HepG2 (cell line): ENCODE results near the gene AADACL4. TPM values are rescaled to one million over a fixed set of nuclear protein-coding genes. Genes with fewer than 3 reads are reported as not detected.

Experiments used
- ATAC-seq: fragments of 200-7000 bp; cut with Tn5 transposase; 3 replicates; pipeline ENCODE4 v1.9.1; 2020; ENCODE audit warnings: mild to moderate bottlenecking, moderate library complexity
- BruUV-seq: library from RNA; stranded (reverse); fragments of 400-500 nt; replicated peaks from 2 replicates; lab custom pipeline; 2021; lab: Mats Ljungman, UMichigan
- CTCF ChIA-PET: fragments of 300-600 bp; formaldehyde crosslinking; extraction: SDS; loops from one replicate; lab custom pipeline; 2021; ENCODE audit warnings: low total read pairs, inconsistent platforms, low intra/inter-chr PET ratio; lab: Yijun Ruan, JAX
- POLR2A ChIA-PET: fragments of 350-600 bp; sonication (Branson Sonifier 250); formaldehyde crosslinking; loops from one replicate; lab custom pipeline; 2020; ENCODE audit warnings: antibody characterized with exemption, inconsistent platforms; lab: Yijun Ruan, JAX
- DNase-seq: peaks from one replicate; pipeline ENCODE4 v3.0.0-alpha.2; 2015; ENCODE audit warnings: low spot score
- FAIRE-seq: peaks from 3 replicates; lab custom pipeline; 2011; peaks lifted over from hg19 to GRCh38; lab: Jason Lieb, UNC
- H2AFZ ChIP-seq: one replicate; pipeline ENCODE4 v1.6.1; 2011; ENCODE audit warnings: low read length, inconsistent platforms
- H3K27ac ChIP-seq: fragments of 300-600 bp; 3 replicates; pipeline ENCODE4 v1.8.0; 2011; ENCODE audit warnings: mixed run types, mild to moderate bottlenecking, mixed read lengths, low read length, inconsistent platforms; ENCODE audit not compliant: insufficient read depth; ENCODE audit errors: extremely low read length
- H3K27me3 ChIP-seq, 2 experiments: fragments of 200-600 bp in 1 of 2; 2 replicates in 1 of 2; 3 replicates in 1 of 2; pipeline versions ENCODE4 v1.6.0 to v1.8.0; 2011; ENCODE audit warnings: low read length in 2 of 2, mild to moderate bottlenecking in 2 of 2, moderate library complexity in 2 of 2, inconsistent platforms in 1 of 2; ENCODE audit not compliant: insufficient read depth in 2 of 2, control insufficient read depth in 1 of 2
- H3K36me3 ChIP-seq, 2 experiments: fragments of 200-600 bp in 1 of 2; replicated peaks in 1 of 2; 2 replicates in 1 of 2; 3 replicates in 1 of 2; pipeline versions ENCODE4 v1.5.1 to v1.8.0; 2011; ENCODE audit warnings: low read length in 2 of 2, inconsistent platforms in 1 of 2; ENCODE audit not compliant: insufficient read depth in 2 of 2, control insufficient read depth in 1 of 2
- H3K4me1 ChIP-seq: 2 replicates; pipeline ENCODE4 v1.5.1; 2012; ENCODE audit warnings: low read length, inconsistent platforms; ENCODE audit not compliant: insufficient read depth
- H3K4me2 ChIP-seq: 2 replicates; pipeline ENCODE4 v1.6.0; 2011; ENCODE audit warnings: low read depth, low read length, inconsistent platforms
- H3K4me3 ChIP-seq, 3 experiments: fragments of 200-600 bp in 1 of 3; sonication (generic), shearing (Covaris generic) in 1 of 3; replicated peaks in 1 of 3; 2 replicates each; pipeline ENCODE4 v1.5.1; 2011 to 2016; ENCODE audit warnings: low read length in 3 of 3, inconsistent platforms in 2 of 3, low read depth in 2 of 3, mild to moderate bottlenecking in 2 of 3, control low read depth in 1 of 3, mixed read lengths in 1 of 3; ENCODE audit not compliant: insufficient read depth in 1 of 3
- H3K79me2 ChIP-seq: one replicate; pipeline ENCODE4 v1.6.1; 2011; ENCODE audit warnings: low read length, inconsistent platforms; ENCODE audit not compliant: insufficient read depth
- H3K9ac ChIP-seq: 2 replicates; pipeline ENCODE4 v1.6.0; 2011; ENCODE audit warnings: mild to moderate bottlenecking, low read depth, low read length, inconsistent platforms; ENCODE audit not compliant: insufficient read depth
- H3K9me3 ChIP-seq: 2 replicates; pipeline ENCODE4 v1.5.1; 2012; ENCODE audit warnings: mild to moderate bottlenecking, low read length
- H4K20me1 ChIP-seq: 2 replicates; pipeline ENCODE4 v1.6.0; 2011; ENCODE audit warnings: inconsistent platforms, mild to moderate bottlenecking, low read length, moderate library complexity; ENCODE audit not compliant: insufficient read depth
- AKAP8 ChIP-seq: sonication (generic); formaldehyde crosslinking; IDR thresholded peaks from 2 replicates; pipeline ENCODE4 v1.5.1; 2020; ENCODE audit warnings: mild to moderate bottlenecking, missing genetic modification reagents
- ATF1 ChIP-seq: IDR thresholded peaks from 2 replicates; pipeline ENCODE4 v1.6.1; 2016; ENCODE audit warnings: mild to moderate bottlenecking, control low read depth
- FOSL1 ChIP-seq: sonication (generic); formaldehyde crosslinking; IDR thresholded peaks from 2 replicates; pipeline ENCODE4 v1.9.0; 2021; ENCODE audit warnings: missing genetic modification reagents, borderline replicate concordance
- NFKB2 ChIP-seq: sonication (generic); formaldehyde crosslinking; IDR thresholded peaks from 2 replicates; pipeline ENCODE4 v1.4.0; 2020; ENCODE audit warnings: missing genetic modification reagents, borderline replicate concordance
- SP140L ChIP-seq: sonication (generic); formaldehyde crosslinking; IDR thresholded peaks from 2 replicates; pipeline ENCODE4 v1.4.0; 2020; ENCODE audit warnings: missing genetic modification reagents, borderline replicate concordance
- ZNF333 ChIP-seq: sonication (generic); formaldehyde crosslinking; IDR thresholded peaks from 2 replicates; pipeline ENCODE4 v1.4.0; 2020; ENCODE audit warnings: mild to moderate bottlenecking, missing genetic modification reagents, borderline replicate concordance
- ZNF792 ChIP-seq: IDR thresholded peaks from 2 replicates; pipeline ENCODE4 v1.6.1; 2016
- ZSCAN22 ChIP-seq: sonication (generic); formaldehyde crosslinking; IDR thresholded peaks from 2 replicates; pipeline ENCODE4 v1.4.0; 2020; ENCODE audit warnings: mild to moderate bottlenecking, missing genetic modification reagents
- WGBS: methylation state at CpG from one replicate; pipeline ENCODE4 v1.1.6; 2017; ENCODE audit warnings: low lambda C conversion rate; 5-methylcytosine and 5-hydroxymethylcytosine counted together
- in situ Hi-C: cut with HindIII; loops from 2 replicates; pipeline ENCODE4 v1.10.0; 2017; ENCODE audit warnings: low pct_unique_long_range_greater_than_20kb; ENCODE audit not compliant: extremely low pct_ligation_motif_present
- intact Hi-C: fragments of 100-400 bp; cut with micrococcal nuclease; formaldehyde crosslinking; loops from one replicate; pipeline ENCODE4 v1.10.0; 2022; ENCODE audit not compliant: unreplicated experiment
- polyA plus RNA-seq, 8 experiments: library from polyadenylated mRNA; depleted of rRNA in 3 of 8; stranded (reverse) in 7 of 8; unstranded in 1 of 8; fragments of >200 nt; fragmentation: Illumina TruSeq in 4 of 8; extraction: Trizol in 4 of 8; gene quantifications; 2 replicates each; pipeline versions ENCODE4 v1.2.1 to v1.2.3, GENCODE V29; 2011 to 2016; ENCODE audit warnings: low read depth in 4 of 8, missing spikeins in 1 of 8, mixed read lengths in 1 of 8; ENCODE audit not compliant: insufficient read depth in 1 of 8
- total RNA-seq, 5 experiments: library from RNA; depleted of rRNA; stranded (reverse); fragments of >200 nt; fragmentation: Illumina TruSeq; extraction: Trizol; gene quantifications; 2 replicates each; pipeline ENCODE4 v1.2.3, GENCODE V29; 2016; ENCODE audit warnings: low read depth in 1 of 5
- TF ChIP-seq, protein P1 (sequence below), 2 experiments: sonication (generic) in 1 of 2; formaldehyde crosslinking in 1 of 2; IDR thresholded peaks; 2 replicates each; pipeline versions ENCODE4 v1.5.1 to v1.6.1; 2011 to 2020; ENCODE audit warnings: borderline replicate concordance in 1 of 2, low read depth in 1 of 2, low read length in 1 of 2, mild to moderate bottlenecking in 1 of 2, missing genetic modification reagents in 1 of 2, moderate library complexity in 1 of 2
- TF ChIP-seq, protein P2 (sequence below): sonication (generic); formaldehyde crosslinking; IDR thresholded peaks from 2 replicates; pipeline ENCODE4 v1.5.0; 2020; ENCODE audit warnings: missing genetic modification reagents, mild to moderate bottlenecking, borderline replicate concordance

AADACL4 gene
- total and polyA plus RNA-seq, 2 of the 13 experiments (the other 11 are each of a cell fraction or from before 2014, with no cell fraction given): not detected

DNA sequence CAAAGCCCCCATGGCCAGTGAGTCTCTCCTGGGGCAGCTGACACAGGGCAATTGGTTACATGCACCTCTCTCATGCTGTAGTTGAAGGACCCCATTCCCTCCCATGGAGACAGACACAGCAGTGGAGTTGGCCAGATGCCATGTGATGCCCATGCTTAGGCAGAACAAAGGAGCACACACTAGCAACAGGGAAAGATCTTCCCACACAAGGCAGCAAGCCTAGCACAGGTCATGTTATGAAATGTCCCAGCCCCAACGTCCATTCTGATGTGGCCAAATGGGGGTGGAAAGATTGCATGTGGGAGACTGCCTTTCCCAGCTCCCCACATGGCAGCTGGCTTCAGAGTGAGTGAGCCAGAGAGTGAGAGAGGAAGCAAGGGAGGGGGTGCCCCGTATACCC is 34.5 kb downstream of the AADACL4 start:
- TF ChIP-seq, protein P1, sequence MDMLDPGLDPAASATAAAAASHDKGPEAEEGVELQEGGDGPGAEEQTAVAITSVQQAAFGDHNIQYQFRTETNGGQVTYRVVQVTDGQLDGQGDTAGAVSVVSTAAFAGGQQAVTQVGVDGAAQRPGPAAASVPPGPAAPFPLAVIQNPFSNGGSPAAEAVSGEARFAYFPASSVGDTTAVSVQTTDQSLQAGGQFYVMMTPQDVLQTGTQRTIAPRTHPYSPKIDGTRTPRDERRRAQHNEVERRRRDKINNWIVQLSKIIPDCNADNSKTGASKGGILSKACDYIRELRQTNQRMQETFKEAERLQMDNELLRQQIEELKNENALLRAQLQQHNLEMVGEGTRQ (IDR thresholded peaks at IDR 0.05; ENCODE audit: low read depth, low read length): no peak
- TF ChIP-seq, protein P1 (CRISPR knock-in tag; IDR thresholded peaks at IDR 0.05; ENCODE audit: borderline replicate concordance): no peak
- TF ChIP-seq ZNF792 (CRISPR knock-in tag) (no peak), ATF1 (CRISPR knock-in tag) (no peak), ZNF333 (no peak), ZSCAN22 (CRISPR knock-in tag) (no peak)
- ChIA-PET POLR2A (no interaction called here), CTCF (no interaction called here)
- H3K4me1 ChIP-seq: no peaks in the 10 kb centered on the region
- peaks cover 2 to 15% of the 10 kb centered on the region in 2 experiments; a peak in 2 of 5 replicates for H3K27me3 ChIP-seq
- no peaks in the 10 kb centered on the region for H4K20me1 ChIP-seq
- no peaks in the 10 kb centered on the region for H3K9me3 ChIP-seq
- H3K27ac ChIP-seq: no peak overlapping the region
- H3K9ac ChIP-seq: no peak overlapping the region
- H2AFZ ChIP-seq: no peak overlapping the region
- WGBS: 0% methylated on average over 2 of the region's 2 CpGs
- ATAC-seq (no peak), FAIRE-seq (no peak), DNase-seq (no peak)
- in situ Hi-C loops: no loop called here
- no peak overlapping the region for H3K4me2 ChIP-seq
- intact Hi-C loops: no loop called here
- H3K36me3 ChIP-seq: no peaks in the 10 kb centered on the region
- H3K79me2 ChIP-seq: no peaks in the 10 kb centered on the region
- no peak overlapping the region for H3K4me3 ChIP-seq
- BruUV-seq: no TSS peak

DNA sequence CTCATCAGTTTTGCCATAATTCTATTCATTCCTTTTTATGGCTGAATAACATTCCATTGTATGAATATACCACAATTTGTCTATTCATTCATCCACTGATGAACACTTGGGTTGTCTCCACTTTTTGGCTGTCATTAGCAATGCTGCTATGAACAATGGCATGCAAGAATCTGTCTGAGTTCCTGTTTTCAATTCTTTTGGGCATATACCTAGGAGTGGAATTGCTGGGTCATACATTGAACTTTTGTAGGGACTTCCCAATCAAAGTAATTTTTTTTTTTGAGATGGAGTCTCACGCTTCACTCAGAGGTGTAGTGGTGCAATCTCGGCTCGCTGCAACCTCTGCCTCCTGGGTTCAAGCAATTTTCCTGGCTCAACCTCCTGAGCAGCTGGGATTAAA is 34.9 kb downstream of the AADACL4 start:
- H4K20me1 ChIP-seq: no peaks in the 10 kb centered on the region
- intact Hi-C loops (no loop called here), in situ Hi-C loops (no loop called here)
- H3K4me1 ChIP-seq: no peaks in the 10 kb centered on the region
- ChIA-PET CTCF (no interaction called here), POLR2A (no interaction called here)
- no peaks in the 10 kb centered on the region for H3K9me3 ChIP-seq
- BruUV-seq: no TSS peak
- H3K27me3 ChIP-seq: peaks cover 2 to 18% of the 10 kb centered on the region in 2 experiments; a peak in 2 of 5 replicates
- H3K36me3 ChIP-seq: no peaks in the 10 kb centered on the region
- ATAC-seq (no peak), FAIRE-seq (no peak), DNase-seq (no peak)
- no peak overlapping the region for H3K9ac ChIP-seq
- no peak overlapping the region for H2AFZ ChIP-seq
- WGBS: 0% methylated on average over 3 of the region's 3 CpGs
- H3K4me3 ChIP-seq: no peak overlapping the region
- H3K79me2 ChIP-seq: no peaks in the 10 kb centered on the region
- no peak overlapping the region for H3K27ac ChIP-seq
- H3K4me2 ChIP-seq: no peak overlapping the region
- TF ChIP-seq AKAP8 (CRISPR knock-in tag) (no peak), NFKB2 (CRISPR knock-in tag) (no peak), SP140L (CRISPR knock-in tag) (no peak), FOSL1 (no peak)
- TF ChIP-seq, protein P2, sequence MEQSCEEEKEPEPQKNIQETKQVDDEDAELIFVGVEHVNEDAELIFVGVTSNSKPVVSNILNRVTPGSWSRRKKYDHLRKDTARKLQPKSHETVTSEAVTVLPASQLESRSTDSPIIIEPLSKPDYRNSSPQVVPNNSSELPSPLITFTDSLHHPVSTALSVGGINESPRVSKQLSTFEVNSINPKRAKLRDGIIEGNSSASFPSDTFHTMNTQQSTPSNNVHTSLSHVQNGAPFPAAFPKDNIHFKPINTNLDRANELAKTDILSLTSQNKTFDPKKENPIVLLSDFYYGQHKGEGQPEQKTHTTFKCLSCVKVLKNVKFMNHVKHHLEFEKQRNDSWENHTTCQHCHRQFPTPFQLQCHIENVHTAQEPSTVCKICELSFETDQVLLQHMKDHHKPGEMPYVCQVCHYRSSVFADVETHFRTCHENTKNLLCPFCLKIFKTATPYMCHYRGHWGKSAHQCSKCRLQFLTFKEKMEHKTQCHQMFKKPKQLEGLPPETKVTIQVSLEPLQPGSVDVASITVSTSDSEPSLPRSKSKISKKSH: no peak
